Esophagus squamous epithelium (tissue), 4 donors: ENCODE results near the gene CPT1A.

ENCODE experiments used
- POLR2A ChIP-seq, 4 donors: fragments of 450-650 bp; IDR thresholded peaks; one replicate each; pipeline ENCODE4 v1.6.1; 2017; ENCODE audit warnings: antibody characterized with exemption in 4 of 4, mild to moderate bottlenecking in 4 of 4, moderate library complexity in 3 of 4
- TF ChIP-seq, protein P1 (sequence below), 6 experiments: fragments of 450-650 bp in 4 of 6; fragments of 200-600 bp in 2 of 6; sonication (generic) in 2 of 6; IDR thresholded peaks; one replicate each; pipeline ENCODE4 v1.5.1; 2016 to 2019; ENCODE audit warnings: antibody characterized with exemption in 6 of 6, mild to moderate bottlenecking in 4 of 6, moderate library complexity in 4 of 6

DNA sequence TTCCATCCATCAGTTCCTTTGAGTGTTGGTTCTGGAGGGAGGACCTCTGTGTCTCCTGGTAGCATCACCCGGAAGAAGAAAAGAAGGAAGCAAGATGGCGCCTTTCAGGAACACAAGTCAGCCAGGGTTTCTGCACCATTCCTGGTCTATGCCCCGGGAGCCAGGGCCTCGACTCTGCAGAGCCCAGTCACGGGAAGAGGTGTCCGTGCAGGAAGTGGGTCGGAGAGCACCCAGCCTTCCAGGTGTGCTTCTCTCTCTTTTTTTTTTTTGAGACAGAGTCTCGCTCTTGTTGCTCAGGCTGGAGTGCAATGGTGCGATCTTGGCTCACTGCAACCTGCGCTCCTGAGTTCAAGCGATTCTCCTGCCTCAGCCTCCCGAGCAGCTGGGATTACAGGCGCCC, 40.7 kb upstream of the CPT1A start:
- TF ChIP-seq POLR2A (IDR thresholded peaks at IDR 0.05): no peak
- TF ChIP-seq, protein P1, sequence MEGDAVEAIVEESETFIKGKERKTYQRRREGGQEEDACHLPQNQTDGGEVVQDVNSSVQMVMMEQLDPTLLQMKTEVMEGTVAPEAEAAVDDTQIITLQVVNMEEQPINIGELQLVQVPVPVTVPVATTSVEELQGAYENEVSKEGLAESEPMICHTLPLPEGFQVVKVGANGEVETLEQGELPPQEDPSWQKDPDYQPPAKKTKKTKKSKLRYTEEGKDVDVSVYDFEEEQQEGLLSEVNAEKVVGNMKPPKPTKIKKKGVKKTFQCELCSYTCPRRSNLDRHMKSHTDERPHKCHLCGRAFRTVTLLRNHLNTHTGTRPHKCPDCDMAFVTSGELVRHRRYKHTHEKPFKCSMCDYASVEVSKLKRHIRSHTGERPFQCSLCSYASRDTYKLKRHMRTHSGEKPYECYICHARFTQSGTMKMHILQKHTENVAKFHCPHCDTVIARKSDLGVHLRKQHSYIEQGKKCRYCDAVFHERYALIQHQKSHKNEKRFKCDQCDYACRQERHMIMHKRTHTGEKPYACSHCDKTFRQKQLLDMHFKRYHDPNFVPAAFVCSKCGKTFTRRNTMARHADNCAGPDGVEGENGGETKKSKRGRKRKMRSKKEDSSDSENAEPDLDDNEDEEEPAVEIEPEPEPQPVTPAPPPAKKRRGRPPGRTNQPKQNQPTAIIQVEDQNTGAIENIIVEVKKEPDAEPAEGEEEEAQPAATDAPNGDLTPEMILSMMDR (IDR thresholded peaks at IDR 0.05): no peak
